NCI-H146 treated with DMSO at 0.1 percent for 48 hours (cell line): Measurements from ENCODE around the gene CDC25C.
"Not testable (repeated sequence)": the region's sequence is repeated elsewhere in the genome, so short reads cannot be mapped to it uniquely, and the experiment has no call there.

Experiments used
- DNase-seq: peaks from one replicate; lab custom pipeline; 2025; ENCODE audit not compliant: unreplicated experiment; lab: John Stamatoyannopoulos, UW

The CDC25C gene

DNA sequence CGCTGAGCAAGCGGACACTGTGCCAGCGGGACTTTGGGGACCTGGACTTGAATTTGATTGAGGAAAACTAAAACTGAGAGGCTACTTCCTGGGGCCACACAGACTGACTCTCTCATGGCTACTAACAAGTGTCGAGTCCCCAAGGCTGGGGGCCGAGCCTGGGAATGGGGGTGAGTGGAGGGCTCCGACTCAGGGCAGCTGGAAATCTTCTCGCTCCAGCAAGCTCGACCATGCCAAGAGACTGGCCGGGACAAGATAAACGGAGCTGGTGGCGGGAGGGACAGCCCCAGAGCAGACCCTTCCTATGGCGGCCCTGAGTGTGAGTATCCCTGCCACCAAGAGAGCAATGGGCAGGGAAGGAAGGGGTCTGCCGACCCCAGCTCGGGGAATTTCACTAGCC lies 15.3 kb upstream of the CDC25C start:
- no peak for DNase-seq

DNA sequence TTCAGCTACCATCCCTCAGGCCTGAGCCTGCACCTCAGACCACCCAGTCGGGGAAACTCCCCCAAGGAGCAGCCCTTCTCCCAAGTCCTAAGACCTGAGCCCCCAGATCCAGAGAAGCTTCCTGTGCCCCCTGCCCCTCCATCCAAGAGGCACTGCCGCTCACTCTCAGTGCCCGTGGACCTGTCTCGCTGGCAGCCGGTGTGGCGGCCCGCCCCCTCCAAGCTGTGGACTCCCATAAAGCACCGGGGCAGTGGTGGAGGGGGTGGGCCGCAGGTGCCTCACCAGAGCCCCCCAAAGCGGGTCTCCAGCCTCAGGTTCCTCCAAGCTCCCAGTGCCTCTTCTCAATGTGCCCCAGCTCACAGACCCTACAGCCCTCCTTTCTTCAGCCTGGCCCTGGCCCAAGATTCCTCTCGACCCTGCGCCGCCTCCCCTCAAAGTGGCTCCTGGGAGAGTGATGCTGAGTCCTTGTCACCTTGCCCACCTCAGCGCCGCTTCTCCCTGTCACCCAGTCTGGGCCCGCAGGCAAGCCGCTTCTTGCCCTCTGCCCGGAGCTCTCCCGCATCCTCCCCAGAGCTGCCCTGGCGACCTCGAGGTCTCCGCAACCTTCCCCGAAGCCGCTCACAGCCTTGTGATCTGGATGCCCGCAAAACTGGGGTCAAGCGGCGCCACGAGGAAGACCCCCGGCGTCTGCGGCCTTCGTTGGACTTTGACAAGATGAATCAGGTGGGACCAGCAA lies 13.5 kb upstream of the CDC25C start:
- no peak for DNase-seq

DNA sequence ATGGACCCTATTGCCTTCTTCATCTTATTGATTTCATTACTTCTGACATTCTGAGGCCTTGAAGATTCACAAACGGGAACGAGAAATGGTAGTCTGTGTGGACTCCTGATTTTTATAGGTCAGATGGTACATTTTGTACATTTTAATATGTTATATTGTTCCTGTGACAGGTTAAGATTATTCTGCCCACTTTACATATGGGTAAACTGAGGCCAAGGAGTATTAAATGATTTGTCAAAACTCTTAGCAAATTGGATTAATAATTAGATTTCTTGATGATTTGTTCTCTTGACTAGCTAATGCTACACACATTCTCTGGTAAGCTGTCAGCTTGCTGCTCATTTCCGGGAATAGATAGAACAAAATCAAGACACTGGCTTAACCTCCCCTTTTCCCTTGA lies 8.4 kb upstream of the CDC25C start:
- no peak for DNase-seq

DNA sequence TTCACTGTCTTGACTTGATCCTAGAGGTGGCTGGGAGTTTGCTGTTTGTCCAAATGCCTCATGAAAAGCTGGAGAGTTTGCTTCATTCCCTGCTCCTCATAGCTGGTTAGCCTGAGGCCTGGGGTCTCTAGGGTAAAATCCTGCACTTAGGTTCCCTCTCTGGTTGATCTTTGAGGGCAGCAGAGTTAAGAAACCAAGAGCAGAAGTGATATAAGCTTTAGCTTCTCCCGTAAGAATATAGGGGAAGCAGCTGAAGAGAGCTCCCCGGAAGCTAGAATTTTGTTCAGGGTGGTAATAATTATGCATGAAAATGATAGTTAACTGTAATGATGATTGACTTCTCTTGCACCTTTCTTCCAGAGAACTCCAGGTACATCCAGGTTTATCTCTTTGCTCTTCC lies 7.9 kb upstream of the CDC25C start:
- DNase-seq: no peak

DNA sequence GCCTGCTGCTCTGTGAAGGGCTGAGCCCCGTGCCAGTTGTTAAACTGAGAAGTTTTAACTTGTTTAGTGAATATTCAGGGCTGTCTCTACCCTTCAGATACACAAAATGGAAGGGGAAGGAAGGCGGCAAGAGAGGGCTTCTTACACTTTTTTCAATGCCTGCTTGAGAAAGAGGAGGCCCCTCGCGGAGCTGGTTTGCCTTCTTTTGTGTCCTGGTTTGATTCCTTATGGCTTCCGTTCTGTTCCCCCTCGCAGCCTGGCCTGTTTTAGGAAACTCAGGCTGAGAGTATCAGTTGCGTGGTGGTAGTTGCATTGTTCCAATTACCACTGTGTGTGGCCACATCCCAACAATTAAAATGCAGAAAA lies 7.5 kb upstream of the CDC25C start:
- DNase-seq: no peak

DNA sequence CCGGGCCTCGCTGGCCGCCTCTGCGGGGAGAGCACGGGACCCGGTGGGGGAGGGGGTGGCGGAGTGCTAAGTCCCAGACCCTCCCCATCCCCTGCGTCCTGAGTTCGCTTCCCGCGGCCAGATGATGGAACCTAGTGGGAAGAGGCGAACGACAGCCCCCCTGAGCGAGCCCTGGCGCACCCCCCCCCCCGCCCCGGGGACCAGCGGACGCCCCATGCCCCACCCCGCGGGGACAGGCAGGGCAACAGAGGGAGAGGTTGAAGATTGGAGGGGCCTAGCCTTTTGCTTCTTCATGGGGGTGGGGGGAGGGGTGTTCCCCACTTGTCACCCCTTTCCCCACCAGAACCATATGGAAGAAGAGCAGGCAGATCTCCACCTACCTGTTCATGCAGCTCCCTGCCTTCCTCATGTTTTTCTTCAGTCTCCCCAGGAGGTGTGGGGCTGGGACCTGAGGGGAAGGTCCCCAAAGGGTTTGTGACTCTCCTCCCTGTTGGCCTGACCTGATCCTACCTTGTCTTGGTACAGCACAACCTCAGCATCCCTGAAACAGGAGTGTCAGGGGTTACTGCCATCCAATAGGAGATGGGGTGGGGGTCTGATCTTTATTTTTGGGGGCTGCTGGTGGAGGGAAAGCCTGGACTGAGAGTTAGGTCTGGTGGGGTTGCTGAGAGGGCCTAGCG lies 6.9 kb upstream of the CDC25C start:
- DNase-seq: no peak

DNA sequence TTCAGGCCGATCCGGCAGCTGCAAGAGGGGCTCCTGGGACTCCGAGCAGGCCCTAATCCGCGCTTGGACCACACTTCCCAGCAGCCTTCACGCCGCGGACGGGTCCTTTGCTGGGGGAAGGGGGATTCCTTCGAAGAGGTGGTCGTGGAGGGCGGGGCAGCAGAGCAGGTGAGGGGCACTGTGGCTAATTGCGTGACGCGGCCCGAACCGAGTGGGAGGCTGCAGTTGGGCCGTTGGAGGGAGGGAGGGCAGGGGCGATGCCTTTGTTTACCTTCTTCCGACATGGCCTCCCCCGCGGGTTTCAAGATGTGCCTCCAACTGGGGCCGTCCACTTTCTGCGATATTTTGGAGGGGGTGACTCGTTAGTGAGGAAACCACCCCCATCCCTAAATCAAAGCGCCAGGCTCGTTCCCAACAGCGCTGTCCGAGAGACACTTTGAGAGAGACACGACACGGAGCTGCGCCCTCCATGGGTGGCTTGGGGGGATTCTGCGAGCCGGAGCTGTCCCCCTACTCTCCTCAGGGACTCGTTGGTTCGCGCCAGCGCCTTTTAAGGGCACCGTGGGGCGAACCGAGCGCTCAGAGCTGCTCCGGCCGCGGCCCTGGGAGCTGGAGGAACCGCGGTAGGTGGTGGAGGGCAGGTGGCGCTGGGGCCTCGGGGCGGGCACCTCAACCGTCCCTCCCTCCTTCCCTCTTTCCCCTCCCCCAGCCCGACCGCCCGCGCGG lies 6.2 kb upstream of the CDC25C start, which contains the start of gene FAM53C:
Gene FAM53C (plus strand): TSS at position 582 of the 726 bp plus-strand sequence. CDS start 3,070 bp downstream, outside the sequence.
- DNase-seq: peak; percentile 80

DNA sequence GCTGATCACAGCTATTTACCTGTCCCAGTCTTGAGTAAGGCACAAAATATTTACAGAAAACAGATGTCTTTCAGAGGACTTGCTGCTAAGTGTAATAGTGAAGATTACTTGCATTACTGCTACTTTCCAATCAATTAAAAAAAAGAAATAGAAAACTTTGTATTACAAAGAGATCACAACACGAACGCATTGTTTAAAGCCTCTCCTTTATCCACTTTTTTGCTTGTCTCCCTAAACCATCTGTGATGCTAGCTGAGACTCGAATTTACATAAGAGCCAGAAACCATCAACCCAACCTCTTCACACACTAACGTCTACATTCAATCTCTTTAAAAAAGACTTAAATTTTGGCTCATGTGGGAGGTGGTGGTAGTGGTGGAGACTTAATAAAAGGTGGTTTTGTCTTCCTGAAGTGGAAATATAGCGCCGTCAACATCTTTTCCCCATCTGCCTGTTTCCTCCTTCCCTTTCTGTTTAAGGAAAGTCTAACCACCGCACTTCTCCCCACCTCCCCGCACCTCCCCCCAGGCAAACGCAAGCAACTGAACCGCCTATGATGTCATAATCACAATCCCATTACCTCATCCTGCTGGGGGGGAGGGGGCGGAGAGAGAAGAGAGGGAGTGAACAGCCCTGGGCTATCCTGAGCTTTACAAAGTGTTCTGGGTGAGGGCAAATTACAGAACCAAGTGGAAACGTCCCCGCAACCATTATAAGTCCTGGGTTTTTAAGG lies 5.5 kb upstream of the CDC25C start:
- DNase-seq: peak; percentile 80

DNA sequence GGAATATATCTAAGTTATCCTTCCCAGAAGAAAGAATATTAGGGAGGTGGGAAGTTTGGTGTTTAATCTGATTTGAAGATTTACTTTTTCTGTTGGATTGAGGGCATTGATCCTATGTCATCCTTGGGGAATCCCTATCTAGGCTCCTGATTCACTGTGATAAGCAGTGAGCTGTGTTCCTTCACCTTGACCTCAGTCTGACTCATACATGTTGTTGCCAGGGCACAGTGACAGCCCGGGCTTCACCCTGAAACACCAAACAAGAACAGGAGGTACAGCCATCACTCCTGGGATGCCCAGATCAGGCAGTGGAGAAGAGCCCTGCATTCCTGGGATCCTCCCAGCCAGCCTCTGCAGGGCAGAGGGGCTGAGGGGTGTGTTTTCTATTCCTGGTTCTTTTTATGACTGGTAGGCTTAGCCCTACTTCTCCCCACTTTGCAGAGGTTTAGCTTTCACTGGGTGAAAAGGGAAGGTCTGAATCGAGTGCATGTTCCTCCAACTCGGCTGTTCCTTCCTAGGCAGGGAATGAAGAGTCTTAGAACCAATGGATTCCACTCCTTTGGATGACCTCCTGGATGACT lies 3.4 kb upstream of the CDC25C start:
- DNase-seq: no peak

DNA sequence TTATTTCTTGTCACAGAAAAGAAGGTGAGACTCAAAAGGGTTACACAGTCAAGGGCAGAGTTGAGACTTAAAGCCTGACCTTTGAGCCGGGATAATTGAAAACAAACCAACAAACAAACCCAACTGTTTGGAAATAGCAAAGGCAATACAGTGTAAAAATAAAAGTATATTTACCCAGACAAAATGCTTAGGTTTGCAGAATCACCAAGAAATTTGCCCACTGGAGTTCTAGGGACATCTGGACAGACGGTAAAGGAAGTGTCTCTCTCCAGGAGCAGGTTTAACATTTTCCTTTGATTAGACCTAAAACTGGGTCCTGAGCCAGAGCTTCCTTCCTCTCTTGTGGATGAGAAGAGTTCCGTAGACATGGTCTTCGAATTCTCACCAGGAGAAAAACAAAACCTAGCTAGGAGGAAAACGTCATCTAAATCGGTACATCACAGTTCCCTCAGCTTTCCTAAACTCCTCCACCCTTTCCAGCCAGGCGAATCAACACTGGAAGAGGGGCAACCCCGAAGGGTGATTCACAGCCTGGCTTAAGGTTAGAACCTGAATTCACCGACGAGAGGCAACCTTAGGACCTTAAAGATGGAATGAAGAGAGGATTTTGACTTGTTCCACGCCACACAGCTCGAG lies 673 bp downstream of the CDC25C start:
- DNase-seq: no peak

DNA sequence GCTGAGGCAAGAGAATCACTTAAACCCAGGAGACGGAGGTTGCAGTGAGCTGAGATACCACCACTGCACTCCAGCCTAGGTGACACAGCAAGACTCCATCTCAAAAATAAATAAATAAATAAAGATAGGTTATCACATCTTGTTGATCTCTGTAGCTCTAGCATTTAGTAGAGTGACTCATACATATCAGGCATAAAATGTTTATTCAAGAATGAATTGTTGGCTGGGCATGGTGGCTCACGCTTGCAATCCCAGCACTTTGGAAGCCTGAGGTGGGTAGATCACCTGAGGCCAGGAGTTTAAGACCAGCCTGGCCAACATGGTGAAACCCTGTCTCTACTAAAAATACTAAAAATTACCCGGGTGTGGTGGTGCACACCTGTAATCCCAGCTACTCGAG lies 13.4 kb downstream of the CDC25C start:
- not testable (repeated sequence) for DNase-seq

DNA sequence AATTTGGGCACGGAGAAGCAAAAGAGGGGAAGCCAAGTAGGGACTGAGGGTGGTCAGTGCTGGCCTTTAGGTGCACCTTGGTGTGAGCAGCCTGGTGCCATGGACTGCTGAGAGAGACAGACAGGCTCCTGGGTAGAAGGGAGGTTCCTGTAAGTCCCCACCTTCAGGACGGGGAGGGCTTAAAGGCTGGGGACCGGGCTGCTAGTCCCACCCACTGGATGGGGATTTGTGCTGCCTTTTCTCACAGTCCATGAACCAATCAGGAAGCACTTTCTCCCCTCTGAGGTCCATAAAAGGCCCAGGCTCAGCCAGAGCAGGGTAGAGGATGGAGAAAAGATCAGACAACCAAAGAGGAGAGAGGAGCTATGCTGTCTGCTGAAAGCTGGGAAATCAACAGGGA lies 15.2 kb downstream of the CDC25C start:
- no peak for DNase-seq

DNA sequence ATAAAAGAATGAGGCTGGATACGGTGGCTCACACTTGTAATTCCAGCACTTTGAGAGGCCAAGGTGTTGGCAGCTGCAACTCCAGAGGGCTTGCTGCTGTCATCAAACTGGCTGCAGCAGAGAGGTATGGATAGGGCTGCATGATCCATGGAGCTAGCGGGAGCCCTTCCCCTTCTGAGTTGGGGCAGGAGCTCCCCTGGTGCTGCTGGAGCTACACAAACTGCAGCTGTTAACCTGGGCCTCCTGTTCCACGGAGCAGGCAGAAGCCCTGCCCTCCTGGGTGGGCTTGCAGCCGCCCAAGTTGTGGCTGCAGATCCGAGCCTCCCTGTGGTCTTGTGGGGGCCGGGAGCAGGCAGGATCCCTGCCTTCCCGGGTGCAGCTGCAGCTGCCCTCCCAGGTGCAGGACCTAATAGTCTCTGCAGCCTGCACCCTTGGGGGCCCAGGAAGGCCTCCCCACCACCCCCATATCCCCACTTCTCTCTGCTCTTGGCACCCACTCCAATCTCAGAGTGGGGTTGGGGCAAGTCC lies 15.8 kb downstream of the CDC25C start:
- no peak for DNase-seq

DNA sequence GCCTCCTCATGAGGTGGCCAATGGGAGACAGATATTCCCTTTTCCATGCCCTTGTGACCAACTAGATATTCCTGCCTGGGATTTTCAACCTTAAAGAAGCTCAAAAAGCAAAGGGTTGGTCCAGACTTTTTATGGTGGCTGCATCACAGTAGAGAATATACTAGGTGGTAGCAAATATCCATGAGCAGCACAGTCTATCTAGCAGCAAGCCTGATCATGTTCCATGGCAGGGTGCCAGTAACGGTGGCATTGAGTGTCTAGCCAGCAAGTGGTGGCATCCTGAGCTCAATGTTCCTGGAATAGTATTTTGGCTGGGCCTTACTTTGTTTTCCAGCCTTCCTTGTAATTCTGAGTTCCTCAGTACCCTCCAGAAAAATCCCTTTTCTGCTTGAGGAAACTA lies 25.8 kb downstream of the CDC25C start:
- no peak for DNase-seq

DNA sequence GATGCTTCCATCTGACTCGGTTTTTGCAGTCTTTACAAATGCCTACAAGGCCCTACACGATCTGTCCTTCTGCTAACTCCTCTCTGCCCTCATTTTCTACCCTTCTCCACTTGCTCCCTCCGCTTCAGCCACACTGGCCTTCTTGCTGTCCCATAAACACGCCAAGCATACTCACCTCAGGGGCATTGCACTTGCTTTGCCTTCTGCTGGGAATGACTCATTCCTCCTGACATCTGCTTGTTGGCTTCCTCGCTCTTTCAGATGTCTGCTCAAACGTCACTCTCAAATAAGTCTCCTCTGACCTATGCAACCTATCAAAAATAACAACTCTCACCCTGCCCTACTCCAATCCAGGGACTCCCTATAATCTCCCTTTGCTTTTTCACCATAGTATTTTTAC lies 28.2 kb downstream of the CDC25C start:
- no peak for DNase-seq

DNA sequence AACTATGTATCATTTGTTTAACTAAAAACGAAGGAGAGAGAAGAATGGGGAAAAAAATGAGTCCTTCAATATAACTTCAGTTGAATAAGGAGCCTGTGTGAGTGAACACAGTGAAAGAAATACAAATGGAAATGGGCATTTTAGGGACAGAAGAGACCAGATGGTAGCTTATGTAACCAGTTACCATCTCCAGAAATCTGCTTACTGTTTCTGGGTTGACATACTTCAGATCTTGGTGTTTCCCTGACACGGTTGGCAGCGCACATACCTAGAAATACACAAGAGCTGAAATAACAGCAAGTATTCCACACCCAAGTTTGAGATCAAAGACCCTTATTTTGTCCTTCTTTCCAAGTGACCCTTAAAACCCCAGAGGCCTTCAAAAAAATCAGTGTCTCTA lies 42.3 kb downstream of the CDC25C start:
- DNase-seq: no peak

DNA sequence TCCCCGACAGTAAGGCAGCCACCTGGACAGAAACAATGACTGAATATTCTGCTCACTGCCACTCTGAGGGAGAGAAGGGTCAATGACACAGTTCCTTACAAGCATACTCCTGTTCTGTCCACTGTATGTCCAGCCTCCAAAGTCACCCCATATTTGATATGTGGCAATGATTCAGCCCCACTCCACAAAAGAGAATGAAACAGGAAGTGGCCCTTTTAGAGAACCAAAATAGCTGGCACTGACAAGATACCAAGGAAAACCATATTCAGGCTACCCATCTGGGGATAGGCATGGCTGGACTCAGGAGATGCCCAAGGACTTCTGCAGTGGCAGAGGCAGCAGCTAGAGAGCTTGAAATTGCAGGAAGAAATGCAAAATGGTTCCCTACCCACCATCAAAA lies 44.4 kb downstream of the CDC25C start:
- DNase-seq: no peak

DNA sequence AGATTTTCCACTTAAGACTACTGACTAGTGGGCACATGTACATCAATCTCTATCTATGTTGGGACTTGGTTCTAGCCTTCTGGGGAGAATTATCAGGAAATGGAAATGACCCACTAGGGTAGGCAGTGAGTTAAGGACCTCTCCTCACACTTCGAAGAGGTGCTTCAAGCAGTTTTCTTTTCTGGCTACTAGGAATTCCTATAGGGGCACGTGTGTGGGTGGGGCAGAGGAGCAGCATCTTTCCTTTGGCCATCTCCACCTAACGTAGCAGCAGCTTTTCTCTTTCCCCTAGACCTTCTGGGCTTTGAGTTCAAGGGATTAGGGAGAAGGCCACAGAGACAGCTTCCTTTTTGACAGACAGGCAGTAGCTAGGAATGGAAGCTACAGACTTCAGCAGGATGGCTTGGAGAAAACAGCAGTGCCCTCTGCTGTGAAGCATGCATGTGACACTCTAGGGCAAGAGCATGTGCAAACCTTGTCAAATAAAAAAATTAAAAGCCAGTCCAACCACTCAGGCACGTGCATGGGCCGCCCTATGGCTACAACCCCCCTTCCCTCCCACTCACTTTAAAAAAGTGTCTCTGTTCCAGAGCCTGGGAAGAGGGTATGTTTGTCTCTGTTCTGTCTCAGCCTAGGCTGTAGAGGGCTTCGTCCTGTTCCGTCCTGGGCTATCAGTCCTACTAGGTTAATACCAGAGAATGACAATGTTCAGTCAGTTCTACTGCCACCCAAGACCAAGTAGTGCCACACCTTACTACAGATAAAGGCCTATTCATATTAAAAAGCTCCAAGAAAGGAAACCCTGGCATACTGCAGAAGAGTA lies 48.5 kb downstream of the CDC25C start:
- DNase-seq: peak; percentile 22

DNA sequence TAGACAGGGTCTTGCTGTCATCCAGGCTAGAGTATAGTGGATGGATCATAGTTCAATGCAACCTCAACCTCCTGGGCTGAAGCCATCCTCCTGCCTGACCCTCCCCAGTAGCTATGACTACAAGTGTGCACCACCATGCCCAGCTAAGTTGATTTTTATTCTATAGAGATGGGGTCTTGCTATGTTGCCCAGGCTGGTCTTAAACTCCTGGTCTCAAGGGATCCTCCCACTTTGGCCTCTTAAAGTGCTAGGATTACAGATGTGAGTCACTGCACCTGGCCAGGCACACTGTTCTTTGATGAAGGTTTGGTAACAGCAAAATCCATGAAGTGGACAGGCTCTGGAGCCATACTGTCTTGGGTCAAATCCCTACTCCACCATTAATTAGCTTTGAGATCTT lies 50.7 kb downstream of the CDC25C start:
- no peak for DNase-seq
